NCI-H1092 (cell line): ENCODE measurements around the gene SRC.

ENCODE experiments used
- DNase-seq: peaks from one replicate; lab custom pipeline; 2025; lab: John Stamatoyannopoulos, UW

The SRC gene

GRCh38 chr20:37345339-37346235 lies at the start of gene SRC:
SRC (plus strand) TSS chr20:37346140; CDS start chr20:37384154, 38,014 bp downstream.
- peak; percentile 19 for DNase-seq

GRCh38 chr20:37296371-37296770 lies 49.6 kb upstream of the SRC start:
- no peak for DNase-seq

GRCh38 chr20:37297066-37297736 lies 48.7 kb upstream of the SRC start:
- no peak for DNase-seq

- DNase-seq = no peak
Measured at GRCh38 chr20:37298190-37298939, 47.6 kb upstream of the SRC start.

GRCh38 chr20:37299718-37300528 lies 46.0 kb upstream of the SRC start:
- DNase-seq = no peak

GRCh38 chr20:37301120-37301519 lies 44.8 kb upstream of the SRC start:
- no peak for DNase-seq

- no peak for DNase-seq
Measured at GRCh38 chr20:37301558-37301957, 44.4 kb upstream of the SRC start.

- DNase-seq = no peak
Measured at GRCh38 chr20:37302981-37303380, 43.0 kb upstream of the SRC start.

- DNase-seq = no peak
Measured at GRCh38 chr20:37303637-37304036, 42.3 kb upstream of the SRC start.

GRCh38 chr20:37305079-37305478 lies 40.9 kb upstream of the SRC start:
- DNase-seq = no peak

- DNase-seq = no peak
Measured at GRCh38 chr20:37305839-37306238, 40.1 kb upstream of the SRC start.

- DNase-seq = no peak
Measured at GRCh38 chr20:37308086-37309050, 37.6 kb upstream of the SRC start.

- DNase-seq = no peak
Measured at GRCh38 chr20:37309290-37309689, 36.6 kb upstream of the SRC start.

- no peak for DNase-seq
Measured at GRCh38 chr20:37309936-37310590, 35.9 kb upstream of the SRC start.

GRCh38 chr20:37310951-37311350 lies 35.0 kb upstream of the SRC start:
- no peak for DNase-seq

- DNase-seq = no peak
Measured at GRCh38 chr20:37311710-37312355, 34.1 kb upstream of the SRC start.

GRCh38 chr20:37313546-37314091 lies 32.3 kb upstream of the SRC start:
- DNase-seq = no peak

- DNase-seq = no peak
Measured at GRCh38 chr20:37314099-37314498, 31.8 kb upstream of the SRC start.

GRCh38 chr20:37314617-37315016 lies 31.3 kb upstream of the SRC start:
- DNase-seq = no peak
